ENCODE measurements around the gene AP1G2. TPM values are rescaled to one million over a fixed set of nuclear protein-coding genes. Genes with fewer than 3 reads are reported as not detected.
A peak's percentile ranks its signal among the peaks of the same experiment; 100 is the strongest.

Gene AP1G2
- total and polyA plus RNA-seq, 2 of the 13 experiments (the other 11 are each of a cell fraction or from before 2014, with no cell fraction given), result 96.9 to 611 TPM

DNA sequence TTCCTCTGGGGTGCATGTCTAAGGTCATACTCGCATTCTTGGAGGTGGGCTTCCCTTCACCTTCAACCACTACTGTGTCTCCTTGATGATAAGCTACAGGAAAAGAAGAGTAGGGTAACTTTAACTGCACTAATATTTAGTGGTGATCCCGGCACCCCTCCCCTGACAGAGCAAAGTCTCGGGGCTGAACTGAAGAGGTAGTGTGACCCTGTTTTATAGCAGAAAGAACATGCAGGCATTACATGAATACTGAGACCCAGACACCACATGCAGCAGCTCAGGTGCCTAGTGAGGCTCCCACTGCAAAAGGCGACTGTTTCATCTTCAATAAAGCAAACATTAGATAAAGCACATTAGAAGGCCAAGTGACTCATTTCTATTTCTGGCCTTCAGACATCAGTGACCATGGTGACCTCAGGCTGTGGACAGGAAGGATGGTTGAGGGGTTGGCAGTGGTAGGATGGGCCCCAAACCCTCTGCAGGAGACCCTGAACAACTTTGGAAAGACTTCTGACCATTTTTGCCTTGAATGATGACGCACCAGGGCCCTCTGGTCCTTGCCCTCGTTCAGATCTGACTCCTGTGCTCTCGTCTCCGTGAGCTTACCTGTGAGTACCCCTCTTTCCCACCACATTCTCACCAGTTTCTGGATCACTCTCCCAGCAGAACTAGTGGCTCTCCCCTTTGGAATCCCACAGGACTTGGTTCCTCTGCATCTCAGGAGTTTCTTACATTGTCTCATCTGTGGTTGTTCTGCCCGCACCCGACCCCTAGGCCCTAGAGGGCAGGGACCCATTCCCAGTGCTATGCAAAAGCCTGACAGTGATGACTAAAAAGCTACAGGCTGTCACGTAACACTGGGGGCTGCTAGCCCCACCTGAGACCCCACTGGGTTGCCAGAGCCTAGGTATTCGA, 34.8 kb upstream of the AP1G2 start (continued):
- TF ChIP-seq SNAPC5 (CRISPR knock-in tag; IDR thresholded peaks at IDR 0.05; ENCODE audit: borderline replicate concordance), result no peak
- no peak for TF ChIP-seq ZMYM2 (CRISPR knock-in tag; IDR thresholded peaks at IDR 0.05)
- TF ChIP-seq ZNF260 (CRISPR knock-in tag; IDR thresholded peaks at IDR 0.05; ENCODE audit: borderline replicate concordance, low read depth), result no peak
- no peak for TF ChIP-seq ZNF780A (CRISPR knock-in tag; IDR thresholded peaks at IDR 0.05)
- TF ChIP-seq RFX5 (IDR thresholded peaks at IDR 0.05; ENCODE audit: low read depth, low read length), result no peak
- peak; percentile 86 for TF ChIP-seq SALL2 (CRISPR knock-in tag; IDR thresholded peaks at IDR 0.05)
- no peak for TF ChIP-seq ELF4 (CRISPR knock-in tag; IDR thresholded peaks at IDR 0.05; ENCODE audit: borderline replicate concordance)
- peak; percentile 95 for TF ChIP-seq IKZF5 (CRISPR knock-in tag; IDR thresholded peaks at IDR 0.05)
- TF ChIP-seq TEAD3 (CRISPR knock-in tag; optimal IDR thresholded peaks at IDR 0.05; ENCODE audit: borderline replicate concordance), result no peak
- TF ChIP-seq JARID2 (CRISPR knock-in tag; IDR thresholded peaks at IDR 0.05; ENCODE audit: insufficient replicate concordance), result peak; percentile 54
- TF ChIP-seq ZBTB14 (CRISPR knock-in tag; IDR thresholded peaks at IDR 0.05), result no peak
- TF ChIP-seq ZNF530 (CRISPR knock-in tag; IDR thresholded peaks at IDR 0.05; ENCODE audit: low read depth), result no peak
- TF ChIP-seq NCOA5 (CRISPR knock-in tag; IDR thresholded peaks at IDR 0.05), result no peak
- no peak for TF ChIP-seq ZNF781 (CRISPR knock-in tag; IDR thresholded peaks at IDR 0.05; ENCODE audit: borderline replicate concordance, not compliant biosample characterization)
- TF ChIP-seq FOXA1 (IDR thresholded peaks at IDR 0.05), result no peak
- TF ChIP-seq FOXA1 (CRISPR knock-in tag; IDR thresholded peaks at IDR 0.05), result peak; percentile 78
- TF ChIP-seq FOXO1 (CRISPR knock-in tag; IDR thresholded peaks at IDR 0.05), result peak; percentile 45; the same call in 1 of the 2 replicates
- TF ChIP-seq, protein P1, sequence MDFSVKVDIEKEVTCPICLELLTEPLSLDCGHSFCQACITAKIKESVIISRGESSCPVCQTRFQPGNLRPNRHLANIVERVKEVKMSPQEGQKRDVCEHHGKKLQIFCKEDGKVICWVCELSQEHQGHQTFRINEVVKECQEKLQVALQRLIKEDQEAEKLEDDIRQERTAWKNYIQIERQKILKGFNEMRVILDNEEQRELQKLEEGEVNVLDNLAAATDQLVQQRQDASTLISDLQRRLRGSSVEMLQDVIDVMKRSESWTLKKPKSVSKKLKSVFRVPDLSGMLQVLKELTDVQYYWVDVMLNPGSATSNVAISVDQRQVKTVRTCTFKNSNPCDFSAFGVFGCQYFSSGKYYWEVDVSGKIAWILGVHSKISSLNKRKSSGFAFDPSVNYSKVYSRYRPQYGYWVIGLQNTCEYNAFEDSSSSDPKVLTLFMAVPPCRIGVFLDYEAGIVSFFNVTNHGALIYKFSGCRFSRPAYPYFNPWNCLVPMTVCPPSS (IDR thresholded peaks at IDR 0.05), result no peak
- no peak; the same call in 1 of the 2 replicates for TF ChIP-seq ZNF724P (CRISPR knock-in tag; IDR thresholded peaks at IDR 0.05; ENCODE audit: borderline replicate concordance)
- no peak for TF ChIP-seq ZNF142 (CRISPR knock-in tag; IDR thresholded peaks at IDR 0.05)
